HL-60 (cell line): ENCODE results near the gene L1CAM.

ENCODE experiments used
- DNase-seq, 2 experiments: peaks; one replicate each; pipeline ENCODE4 v3.0.0-alpha.2; 2010 to 2020; ENCODE audit warnings: low read depth in 1 of 2, low spot score in 1 of 2
- H3K27ac ChIP-seq: fragments of 250-450 bp; sonication (Bioruptor Pico); replicated peaks from 2 replicates; pipeline ENCODE4 v1.5.1; 2020; ENCODE audit warnings: mild to moderate bottlenecking, moderate library complexity
- H3K27me3 ChIP-seq: fragments of 250-450 bp; sonication (Bioruptor Pico); 2 replicates; pipeline ENCODE4 v1.5.1; 2021; ENCODE audit warnings: mild to moderate bottlenecking, moderate library complexity; ENCODE audit not compliant: insufficient read depth, poor library complexity, severe bottlenecking
- H3K4me3 ChIP-seq: replicated peaks from 2 replicates; pipeline ENCODE4 v1.5.1; 2011; ENCODE audit warnings: mild to moderate bottlenecking, control low read depth, low read length; ENCODE audit not compliant: insufficient read depth
- GABPA ChIP-seq: IDR thresholded peaks from 2 replicates; pipeline ENCODE4 v1.6.1; 2012; ENCODE audit warnings: low read depth
- POLR2AphosphoS5 ChIP-seq: IDR thresholded peaks from 2 replicates; pipeline ENCODE4 v1.6.1; 2012; ENCODE audit warnings: low read depth
- SPI1 ChIP-seq: IDR thresholded peaks from 2 replicates; pipeline ENCODE4 v1.6.1; 2012; ENCODE audit warnings: low read depth, mild to moderate bottlenecking, borderline replicate concordance
- TF ChIP-seq, protein P1 (sequence below): IDR thresholded peaks from one replicate; pipeline ENCODE4 v1.5.1; 2011; ENCODE audit warnings: low read length, control low read depth, inconsistent platforms; ENCODE audit not compliant: insufficient read depth
- TF ChIP-seq, protein P2 (sequence below): IDR thresholded peaks from 2 replicates; pipeline ENCODE4 v1.6.1; 2012; ENCODE audit warnings: low read depth; ENCODE audit not compliant: insufficient replicate concordance

Gene L1CAM

DNA sequence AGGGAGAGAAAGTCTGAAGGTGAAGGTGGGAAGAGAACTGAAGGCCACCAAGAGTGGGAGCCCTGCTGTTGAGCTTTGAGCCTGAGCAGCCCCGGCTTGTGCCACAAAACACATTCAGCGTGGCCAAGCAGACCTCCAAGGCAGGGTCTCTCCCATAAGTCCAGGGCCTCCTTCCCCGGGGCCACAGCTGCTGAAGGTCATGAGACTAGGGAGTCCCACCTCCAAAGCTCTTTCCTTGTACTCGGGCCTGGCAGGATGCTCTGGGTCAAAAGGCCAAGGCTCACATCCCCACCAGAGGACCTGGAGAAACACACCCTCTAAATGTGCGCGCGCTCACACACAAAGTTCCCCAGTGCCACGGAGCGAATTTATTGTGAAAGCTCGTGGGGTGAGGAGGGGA lies 43.6 kb upstream of the L1CAM start:
- Histone ChIP-seq H3K27me3 (no peaks in the 10 kb centered on the region), H3K4me3 (no peak overlapping the region), H3K27ac (peak overlapping the region; percentile 52)
- no peak for DNase-seq
- TF ChIP-seq, protein P1, sequence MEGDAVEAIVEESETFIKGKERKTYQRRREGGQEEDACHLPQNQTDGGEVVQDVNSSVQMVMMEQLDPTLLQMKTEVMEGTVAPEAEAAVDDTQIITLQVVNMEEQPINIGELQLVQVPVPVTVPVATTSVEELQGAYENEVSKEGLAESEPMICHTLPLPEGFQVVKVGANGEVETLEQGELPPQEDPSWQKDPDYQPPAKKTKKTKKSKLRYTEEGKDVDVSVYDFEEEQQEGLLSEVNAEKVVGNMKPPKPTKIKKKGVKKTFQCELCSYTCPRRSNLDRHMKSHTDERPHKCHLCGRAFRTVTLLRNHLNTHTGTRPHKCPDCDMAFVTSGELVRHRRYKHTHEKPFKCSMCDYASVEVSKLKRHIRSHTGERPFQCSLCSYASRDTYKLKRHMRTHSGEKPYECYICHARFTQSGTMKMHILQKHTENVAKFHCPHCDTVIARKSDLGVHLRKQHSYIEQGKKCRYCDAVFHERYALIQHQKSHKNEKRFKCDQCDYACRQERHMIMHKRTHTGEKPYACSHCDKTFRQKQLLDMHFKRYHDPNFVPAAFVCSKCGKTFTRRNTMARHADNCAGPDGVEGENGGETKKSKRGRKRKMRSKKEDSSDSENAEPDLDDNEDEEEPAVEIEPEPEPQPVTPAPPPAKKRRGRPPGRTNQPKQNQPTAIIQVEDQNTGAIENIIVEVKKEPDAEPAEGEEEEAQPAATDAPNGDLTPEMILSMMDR: no peak
- TF ChIP-seq SPI1 (no peak), POLR2AphosphoS5 (no peak), GABPA (no peak)
- TF ChIP-seq, protein P2, sequence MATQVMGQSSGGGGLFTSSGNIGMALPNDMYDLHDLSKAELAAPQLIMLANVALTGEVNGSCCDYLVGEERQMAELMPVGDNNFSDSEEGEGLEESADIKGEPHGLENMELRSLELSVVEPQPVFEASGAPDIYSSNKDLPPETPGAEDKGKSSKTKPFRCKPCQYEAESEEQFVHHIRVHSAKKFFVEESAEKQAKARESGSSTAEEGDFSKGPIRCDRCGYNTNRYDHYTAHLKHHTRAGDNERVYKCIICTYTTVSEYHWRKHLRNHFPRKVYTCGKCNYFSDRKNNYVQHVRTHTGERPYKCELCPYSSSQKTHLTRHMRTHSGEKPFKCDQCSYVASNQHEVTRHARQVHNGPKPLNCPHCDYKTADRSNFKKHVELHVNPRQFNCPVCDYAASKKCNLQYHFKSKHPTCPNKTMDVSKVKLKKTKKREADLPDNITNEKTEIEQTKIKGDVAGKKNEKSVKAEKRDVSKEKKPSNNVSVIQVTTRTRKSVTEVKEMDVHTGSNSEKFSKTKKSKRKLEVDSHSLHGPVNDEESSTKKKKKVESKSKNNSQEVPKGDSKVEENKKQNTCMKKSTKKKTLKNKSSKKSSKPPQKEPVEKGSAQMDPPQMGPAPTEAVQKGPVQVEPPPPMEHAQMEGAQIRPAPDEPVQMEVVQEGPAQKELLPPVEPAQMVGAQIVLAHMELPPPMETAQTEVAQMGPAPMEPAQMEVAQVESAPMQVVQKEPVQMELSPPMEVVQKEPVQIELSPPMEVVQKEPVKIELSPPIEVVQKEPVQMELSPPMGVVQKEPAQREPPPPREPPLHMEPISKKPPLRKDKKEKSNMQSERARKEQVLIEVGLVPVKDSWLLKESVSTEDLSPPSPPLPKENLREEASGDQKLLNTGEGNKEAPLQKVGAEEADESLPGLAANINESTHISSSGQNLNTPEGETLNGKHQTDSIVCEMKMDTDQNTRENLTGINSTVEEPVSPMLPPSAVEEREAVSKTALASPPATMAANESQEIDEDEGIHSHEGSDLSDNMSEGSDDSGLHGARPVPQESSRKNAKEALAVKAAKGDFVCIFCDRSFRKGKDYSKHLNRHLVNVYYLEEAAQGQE: no peak

DNA sequence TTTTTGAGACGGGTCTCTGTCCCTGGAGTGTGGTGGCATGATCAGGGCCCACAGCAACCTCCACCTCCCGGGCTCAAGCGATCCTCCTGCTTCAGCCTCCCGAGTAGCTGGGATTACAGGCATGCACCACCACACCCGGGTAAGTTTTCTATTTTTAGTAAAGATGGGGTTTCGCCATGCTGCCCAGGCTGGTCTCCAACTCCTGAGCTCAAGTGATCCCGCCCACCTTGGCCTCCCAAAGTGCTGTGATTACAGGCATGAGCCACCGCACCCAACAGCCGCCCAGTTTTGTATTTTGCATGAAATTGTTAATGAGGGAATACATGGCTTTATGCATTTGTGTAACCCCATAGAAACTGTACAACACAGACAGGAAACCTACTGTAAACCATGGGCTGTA lies 42.9 kb upstream of the L1CAM start:
- no peaks in the 10 kb centered on the region for H3K27me3 ChIP-seq
- peak overlapping the region; percentile 52 for H3K27ac ChIP-seq
- TF ChIP-seq SPI1 (no peak), GABPA (no peak), POLR2AphosphoS5 (no peak)
- TF ChIP-seq, protein P1: no peak
- TF ChIP-seq, protein P2: no peak
- no peak for DNase-seq
- H3K4me3 ChIP-seq: no peak overlapping the region

DNA sequence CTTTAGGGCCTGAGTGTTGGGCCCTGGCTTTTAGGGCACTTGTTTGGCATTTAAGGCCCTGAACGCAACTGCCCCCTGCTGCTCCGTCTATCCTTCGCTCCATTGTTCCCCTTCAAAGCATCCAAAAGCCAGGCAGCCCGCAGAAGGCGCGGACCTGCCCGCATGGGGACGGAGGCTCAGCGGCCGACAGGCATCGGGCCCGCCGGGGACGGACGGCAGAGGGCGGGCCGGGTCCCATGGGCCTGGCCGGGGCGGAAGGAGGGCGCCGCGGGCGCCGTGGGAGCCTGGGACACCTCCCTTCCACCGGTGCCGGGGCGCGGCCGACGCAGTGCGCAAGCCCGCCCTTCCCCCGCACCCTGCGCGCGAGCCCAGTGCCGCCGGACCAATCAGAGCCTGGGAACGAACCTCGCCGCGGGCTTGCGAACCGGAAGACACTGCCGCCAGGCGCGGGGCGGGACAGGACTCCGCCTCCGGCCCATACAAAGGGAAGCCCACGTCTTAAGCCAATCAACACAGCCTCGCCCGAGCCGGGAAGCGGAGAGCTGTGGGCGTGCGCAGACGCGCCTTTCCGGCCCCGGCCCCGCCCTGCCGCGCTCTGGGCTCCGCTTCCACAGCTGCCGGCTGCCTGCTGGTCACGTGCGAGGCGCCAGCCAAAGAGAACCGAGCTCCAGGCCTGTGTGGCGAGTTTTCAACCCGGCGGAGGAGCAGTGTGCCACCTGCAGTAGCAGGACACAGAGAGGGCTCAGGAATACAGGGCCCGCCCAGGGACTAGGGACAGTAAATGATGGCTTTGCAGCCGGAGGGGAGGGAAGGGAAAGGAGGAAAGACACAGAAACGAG lies 42.2 kb upstream of the L1CAM start:
- no peaks in the 10 kb centered on the region for H3K27me3 ChIP-seq
- H3K4me3 ChIP-seq: peak overlapping the region; percentile 44
- TF ChIP-seq POLR2AphosphoS5: peak; percentile 66
- TF ChIP-seq, protein P2: no peak
- DNase-seq: peak; percentile 88 to 93
- peak overlapping the region; percentile 100 for H3K27ac ChIP-seq
